ENCODE measurements around the gene DHX8. TPM values are rescaled to one million over a fixed set of nuclear protein-coding genes. Genes with fewer than 3 reads are reported as not detected.

Gene DHX8
- total RNA-seq, 1 donor from 2014 or later = 13.7 TPM

DNA sequence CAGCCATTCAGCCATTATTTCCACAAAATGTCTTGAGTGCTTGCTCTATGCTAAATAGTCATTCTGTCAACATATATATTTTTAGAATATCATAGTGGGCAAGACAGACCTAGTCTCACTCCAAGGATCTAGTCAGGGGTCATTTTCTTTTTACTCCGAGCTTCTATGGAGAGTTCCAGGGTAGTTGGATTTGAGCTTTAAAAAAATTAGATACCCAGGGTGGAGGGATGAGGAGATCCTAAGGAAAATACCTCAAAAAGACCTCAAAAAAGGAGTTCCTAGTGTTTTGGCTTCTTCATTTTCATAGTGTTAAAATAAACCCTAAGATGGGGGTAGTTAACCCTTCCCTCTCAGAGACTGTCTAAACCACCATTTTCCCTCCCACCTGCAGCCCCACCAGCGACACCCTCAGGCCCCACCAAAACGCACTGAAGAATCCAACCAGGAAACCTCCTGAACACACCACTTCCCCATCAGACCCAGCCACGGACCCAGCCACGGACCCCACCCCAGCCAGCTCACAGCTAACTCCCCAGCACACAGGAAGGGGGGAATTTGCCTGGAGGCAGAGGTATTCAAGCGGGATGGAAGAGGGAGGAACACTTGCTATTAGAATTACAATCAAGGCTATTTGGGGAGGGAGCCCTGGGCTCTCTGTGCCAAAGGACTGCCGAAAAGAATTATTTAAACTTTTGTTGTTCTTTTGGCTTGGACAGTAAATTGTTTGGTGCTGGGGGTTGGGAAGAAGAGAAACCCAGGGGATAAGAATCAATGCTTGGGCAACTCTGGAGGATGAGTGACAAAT lies 60.2 kb downstream of the DHX8 start:
- ATAC-seq (no peak), DNase-seq (ENCODE audit: low spot score) (no peak)

DNA sequence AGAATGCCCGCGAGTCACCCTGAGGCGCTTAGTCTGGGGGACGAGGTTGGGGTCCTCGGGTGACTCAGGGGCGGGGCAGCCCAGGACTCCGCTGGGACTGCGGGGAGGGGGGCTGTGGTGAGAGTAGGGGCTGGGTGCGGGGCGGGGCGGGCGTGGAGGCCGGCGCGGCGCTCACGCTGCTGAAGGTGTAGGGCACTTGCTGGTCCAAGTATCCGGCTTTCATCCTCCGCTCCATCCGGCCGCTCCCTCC lies 61.5 kb downstream of the DHX8 start:
- ATAC-seq (peak; percentile 47), DNase-seq (ENCODE audit: low spot score) (no peak)

DNA sequence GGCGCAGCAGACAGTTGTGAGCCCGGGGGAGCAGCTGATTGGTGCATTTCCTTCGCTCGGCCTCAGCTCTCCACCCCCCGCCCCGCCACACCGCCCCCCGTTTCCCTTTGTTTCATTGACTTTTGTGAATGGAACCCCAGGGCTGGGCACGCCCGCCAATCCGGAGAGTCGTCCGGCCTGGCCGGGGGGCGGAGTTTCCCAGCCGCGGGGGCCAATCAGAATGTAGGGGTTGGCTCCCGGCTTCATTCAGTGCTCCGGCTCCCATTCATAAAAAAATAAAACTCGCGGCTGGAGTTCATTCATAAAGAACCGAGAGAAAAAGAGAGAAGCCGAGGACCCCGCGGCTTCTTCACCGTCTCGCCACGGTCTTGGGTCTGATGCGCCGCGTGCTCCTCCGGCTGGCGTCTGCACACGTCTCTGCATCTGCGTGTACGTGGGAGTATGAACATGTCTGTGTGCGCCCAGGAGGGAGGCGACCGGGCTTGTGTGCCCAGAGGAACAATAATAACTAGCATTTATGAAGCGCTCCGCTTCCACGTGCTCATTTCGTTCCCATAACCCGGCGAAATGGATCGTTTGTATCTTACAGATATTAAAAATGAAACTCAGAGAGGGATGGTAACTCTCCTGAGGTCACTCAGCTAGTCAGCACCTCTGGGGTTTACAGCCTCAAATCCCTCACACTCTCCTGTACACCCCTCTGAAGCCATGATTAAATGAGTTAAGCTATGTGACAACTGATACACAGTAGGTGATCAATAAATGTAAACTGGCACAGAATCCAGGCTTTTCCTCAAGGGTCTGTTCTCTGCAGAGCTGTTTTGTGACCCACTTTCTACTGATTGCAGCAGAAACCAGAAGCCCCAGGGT lies 62.8 kb downstream of the DHX8 start, which contains the start of gene ETV4:
Gene ETV4, minus strand, starts transcription at position 22 of the 870 bp plus-strand sequence. CDS start 723 bp downstream, outside the sequence.
- peak; percentile 93 for ATAC-seq

DNA sequence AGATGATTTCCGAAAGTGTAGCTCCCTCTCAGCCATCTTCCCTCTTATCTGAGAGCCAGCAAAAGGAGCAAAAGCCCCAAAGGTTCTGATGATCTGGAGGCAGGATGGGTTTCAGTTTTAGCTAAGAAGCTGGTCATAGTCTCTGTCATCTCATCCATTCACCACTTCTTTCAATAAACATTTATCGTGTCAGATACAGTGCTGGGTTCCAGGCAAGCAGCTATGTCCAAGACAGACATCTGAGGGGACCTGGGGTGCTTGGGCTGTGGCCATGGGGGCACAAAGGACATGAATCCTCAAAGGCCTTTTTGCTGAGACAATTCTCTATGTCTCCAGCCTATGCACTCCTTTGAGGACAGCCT lies 63.4 kb downstream of the DHX8 start:
- no peak for DNase-seq (ENCODE audit: low spot score)

More for the DNA sequence above, 62.8 kb downstream of the DHX8 start, which contains the start of gene ETV4:
- peak; percentile 87 for DNase-seq (ENCODE audit: low spot score)

DNA sequence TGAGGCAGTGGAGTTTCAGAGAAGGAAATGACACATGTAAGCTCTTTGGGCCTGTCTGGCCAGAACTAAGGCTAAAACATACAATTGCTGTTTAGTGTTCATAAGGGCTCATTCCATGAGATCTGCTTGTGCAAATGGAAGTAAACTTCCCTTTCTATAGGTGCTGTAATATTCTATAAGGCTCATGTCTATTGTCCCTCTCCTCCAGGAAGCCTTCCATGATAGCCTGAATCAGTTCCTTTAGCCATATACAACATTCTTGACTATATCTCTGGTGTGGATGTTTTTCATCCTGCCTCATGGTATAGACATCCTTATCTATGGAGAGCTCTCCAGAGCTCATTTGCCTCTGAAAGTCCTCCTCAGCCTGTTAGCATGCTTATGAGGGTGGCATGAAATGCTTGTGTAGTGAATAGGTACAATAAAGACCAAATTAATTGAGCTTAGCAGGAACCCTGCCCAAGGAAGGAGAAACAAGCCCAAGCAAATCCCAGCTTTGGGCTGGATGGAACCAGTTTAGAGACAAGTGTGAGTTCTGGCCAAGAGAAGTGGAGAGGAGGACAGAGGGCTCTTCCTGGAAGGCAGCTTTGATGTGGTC lies 64.0 kb downstream of the DHX8 start:
- DNase-seq (ENCODE audit: low spot score) (no peak), ATAC-seq (no peak)

More for the DNA sequence above, 63.4 kb downstream of the DHX8 start:
- ATAC-seq = no peak

DNA sequence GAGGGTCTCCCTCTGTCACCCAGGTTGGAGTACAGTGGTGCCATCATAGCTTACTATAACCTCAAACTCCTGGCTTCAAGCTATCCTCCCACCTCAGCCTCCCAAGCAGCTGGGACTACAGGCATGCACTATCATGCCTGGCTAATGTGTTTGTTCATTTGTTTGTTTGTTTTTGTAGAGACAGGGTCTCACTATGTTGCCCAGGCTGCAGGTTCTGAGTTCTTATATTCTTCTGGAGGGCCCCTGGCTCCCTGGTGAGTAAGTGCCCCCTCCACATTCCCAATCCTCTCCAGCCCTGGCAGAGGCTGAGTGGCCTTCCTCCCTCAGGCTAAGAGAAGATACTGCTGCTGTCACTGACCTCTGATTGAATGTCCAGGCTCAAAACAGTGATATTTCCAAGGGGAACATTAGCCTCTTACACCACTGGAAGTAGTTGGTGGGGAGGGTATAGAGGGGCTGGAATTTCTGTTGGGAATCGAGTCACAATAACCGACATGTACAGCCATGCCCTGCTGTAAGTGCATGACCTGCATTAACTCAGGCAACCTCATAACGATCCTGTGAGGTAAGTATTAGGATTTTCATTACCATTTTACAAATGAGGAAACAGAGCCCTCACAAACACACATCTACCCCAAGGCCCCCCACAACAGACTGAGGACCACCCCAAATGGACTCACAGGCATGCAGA lies 65.1 kb downstream of the DHX8 start:
- DNase-seq (ENCODE audit: low spot score) = no peak

DNA sequence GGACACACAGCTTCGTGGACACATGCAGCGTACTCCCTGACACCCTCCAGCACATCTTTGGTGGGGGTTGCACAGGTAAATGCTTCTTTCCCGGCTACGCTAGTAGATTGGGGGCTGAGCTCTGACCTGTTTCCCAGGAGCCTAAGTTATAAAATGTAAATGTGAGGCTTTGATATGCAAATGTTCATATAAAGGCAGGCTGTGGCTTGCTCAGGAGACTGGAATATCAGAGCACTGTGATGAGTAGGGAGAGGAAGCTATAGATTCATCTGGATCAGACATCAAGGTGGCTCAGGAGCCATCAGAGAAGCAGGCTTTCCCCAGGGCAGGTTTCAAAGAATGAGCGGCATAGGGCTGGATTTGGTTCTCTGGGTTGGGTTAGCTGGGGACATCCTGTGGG lies 65.7 kb downstream of the DHX8 start:
- ATAC-seq (no peak), DNase-seq (ENCODE audit: low spot score) (no peak)

More for the DNA sequence above, 65.1 kb downstream of the DHX8 start:
- no peak for ATAC-seq

DNA sequence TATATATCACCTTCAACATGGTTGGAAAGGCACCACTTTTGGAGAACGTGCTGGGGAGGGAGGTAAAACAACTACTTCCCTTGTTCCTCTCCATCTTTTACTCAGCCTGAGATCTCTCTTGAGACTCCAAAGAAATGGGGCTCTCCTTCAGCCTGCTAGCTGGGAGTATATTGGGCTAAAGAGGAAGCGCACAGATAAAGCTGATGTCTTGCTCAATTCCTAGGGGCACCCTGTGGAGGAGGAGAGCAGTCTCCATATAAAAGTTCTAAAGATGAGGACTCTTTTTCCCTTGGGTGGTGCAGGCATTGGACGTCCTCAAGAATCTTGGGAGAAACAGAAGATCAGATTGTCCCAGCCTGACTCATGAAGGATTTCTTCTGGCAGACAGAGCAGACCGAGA lies 67.0 kb downstream of the DHX8 start:
- no peak for ATAC-seq

DNA sequence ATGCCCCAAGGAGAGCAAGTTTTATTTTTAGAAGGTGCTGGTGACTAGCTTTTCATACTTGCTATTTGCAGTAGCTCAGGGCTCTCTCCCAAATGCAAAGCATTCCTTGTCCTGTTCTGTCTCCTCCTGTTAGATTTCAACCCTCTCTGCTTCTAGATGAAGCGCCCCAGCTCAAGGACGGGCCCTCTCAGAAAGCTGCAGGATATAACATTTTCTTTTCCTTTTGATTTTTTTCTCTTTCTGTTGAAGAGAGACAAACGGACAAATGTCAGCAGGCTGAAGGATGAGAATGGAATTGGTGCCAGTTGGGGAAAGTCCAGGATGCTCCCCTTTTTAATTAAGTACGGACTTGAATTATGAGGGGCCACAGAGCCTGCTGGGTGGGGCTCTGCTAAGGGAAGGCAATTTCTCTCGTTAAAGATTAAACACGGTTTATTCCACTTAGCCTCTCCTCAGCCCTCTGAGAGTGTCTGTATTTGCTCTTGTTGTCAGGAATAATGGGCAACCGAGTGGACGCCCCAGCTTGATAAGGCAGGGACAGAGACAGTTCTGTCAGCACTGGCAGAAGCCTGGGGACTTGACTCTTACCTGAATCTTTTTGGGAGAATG lies 68.6 kb downstream of the DHX8 start:
- no peak for DNase-seq (ENCODE audit: low spot score)
- ATAC-seq = no peak

More for the DNA sequence above, 67.0 kb downstream of the DHX8 start:
- no peak for DNase-seq (ENCODE audit: low spot score)

DNA sequence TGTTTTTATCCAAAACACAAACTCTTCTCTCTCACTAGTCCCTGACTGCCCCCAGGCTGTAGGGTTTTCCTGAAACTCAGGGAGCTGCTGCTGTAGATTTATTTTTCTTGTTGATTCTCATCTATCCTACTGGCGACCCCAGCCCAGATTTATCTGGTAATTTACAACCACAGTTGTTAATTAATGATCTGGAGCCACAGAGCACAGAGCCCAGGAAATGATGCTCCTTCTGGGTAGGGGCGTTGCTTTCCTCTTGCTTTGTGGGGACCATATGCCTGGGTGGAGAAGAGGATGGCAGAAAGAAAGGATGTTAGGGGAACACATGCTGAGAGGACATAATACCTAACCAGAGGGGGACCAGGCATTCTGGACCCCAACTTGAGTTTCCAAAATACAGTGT lies 69.8 kb downstream of the DHX8 start:
- DNase-seq (ENCODE audit: low spot score) (no peak), ATAC-seq (no peak)

DNA sequence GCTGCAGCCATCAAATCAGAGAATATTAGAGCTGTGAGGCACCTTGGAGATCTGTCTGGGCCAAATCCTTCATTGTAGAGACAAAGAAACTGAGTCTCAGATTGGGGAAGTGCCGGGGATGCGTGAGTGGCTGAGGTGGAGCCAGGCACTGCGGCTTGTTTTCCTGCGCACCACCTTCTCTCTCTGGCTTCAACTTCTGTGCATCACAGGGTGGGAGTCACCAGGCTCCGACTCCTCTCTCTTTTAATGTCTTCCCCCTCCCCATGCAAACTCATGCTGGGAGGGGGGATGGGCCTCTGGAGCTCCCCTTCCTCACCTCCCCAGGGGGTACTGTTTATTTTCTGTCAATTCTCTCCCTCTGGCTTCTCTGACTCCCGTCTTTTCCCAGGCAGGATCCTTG lies 71.1 kb downstream of the DHX8 start:
- ATAC-seq = no peak
- no peak for DNase-seq (ENCODE audit: low spot score)

DNA sequence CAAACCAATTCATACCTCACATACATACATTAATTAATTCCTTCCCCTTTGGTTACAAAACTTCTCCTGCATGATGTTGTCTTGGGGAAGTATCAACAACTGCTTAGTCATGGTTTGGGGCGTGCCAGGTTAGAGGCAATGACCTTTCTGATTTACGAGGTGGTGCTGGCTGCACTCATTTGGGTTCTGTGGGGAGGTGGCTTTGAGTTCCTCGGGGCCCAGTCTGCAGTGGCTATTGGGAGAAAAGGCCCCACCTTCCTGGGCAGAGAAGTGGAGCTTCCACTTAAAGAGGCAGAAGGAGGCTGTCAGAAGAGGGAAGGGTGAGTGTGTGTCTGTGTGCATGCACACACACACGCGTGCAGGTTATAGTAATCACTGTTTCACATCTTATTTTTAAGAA lies 72.5 kb downstream of the DHX8 start:
- peak; percentile 53 for ATAC-seq
- no peak for DNase-seq (ENCODE audit: low spot score)

DNA sequence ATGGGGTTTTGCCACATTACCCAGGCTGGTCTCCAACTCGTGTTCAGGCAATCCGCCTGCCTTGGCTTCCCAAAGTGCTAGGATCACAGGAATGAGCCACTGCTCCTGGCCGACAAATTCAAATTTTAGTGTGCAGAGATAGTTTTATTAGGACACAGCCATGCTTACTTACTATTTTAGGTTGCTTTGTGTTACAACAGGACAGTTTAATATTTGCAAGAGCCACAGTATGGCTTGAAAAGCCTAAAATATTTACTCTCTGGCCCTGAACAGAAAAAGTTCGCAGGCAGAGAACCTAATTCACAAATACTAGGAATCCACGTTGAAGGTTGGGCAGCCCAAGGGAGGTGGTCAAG lies 75.0 kb downstream of the DHX8 start:
- no peak for ATAC-seq
- no peak for DNase-seq (ENCODE audit: low spot score)

DNA sequence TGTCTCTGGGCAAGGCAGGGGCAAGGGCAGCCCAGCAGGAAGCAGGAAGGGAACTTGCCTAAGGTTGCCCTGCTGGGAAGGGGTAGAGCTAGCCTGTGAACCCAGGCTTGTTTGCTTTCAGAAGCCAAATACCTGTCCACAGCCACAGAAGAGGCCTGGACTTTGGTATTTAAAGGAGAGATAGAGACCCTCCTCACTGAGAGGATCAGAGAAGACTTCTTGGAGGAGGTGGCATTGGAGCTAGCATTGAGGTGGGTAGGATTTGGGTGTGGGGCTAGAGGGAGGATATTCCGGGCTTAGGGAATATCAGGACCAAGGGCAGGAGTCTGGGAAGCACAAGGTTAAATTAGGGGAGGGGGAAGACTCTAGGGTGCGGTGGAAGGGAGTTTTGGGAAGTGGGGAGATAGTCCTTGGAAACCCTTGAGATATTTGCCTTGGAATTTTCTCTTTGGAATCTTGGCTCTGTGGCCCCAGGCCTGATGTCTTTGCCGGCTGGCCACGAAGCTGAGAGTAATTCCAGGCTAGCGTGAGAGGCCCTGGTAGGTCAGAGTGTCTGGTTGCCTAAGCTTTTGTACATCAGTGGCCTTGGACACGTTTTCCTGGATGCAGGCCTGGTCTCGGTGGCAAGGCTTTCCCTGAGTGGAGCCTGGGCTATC lies 75.5 kb downstream of the DHX8 start:
- ATAC-seq (no peak), DNase-seq (ENCODE audit: low spot score) (no peak)

DNA sequence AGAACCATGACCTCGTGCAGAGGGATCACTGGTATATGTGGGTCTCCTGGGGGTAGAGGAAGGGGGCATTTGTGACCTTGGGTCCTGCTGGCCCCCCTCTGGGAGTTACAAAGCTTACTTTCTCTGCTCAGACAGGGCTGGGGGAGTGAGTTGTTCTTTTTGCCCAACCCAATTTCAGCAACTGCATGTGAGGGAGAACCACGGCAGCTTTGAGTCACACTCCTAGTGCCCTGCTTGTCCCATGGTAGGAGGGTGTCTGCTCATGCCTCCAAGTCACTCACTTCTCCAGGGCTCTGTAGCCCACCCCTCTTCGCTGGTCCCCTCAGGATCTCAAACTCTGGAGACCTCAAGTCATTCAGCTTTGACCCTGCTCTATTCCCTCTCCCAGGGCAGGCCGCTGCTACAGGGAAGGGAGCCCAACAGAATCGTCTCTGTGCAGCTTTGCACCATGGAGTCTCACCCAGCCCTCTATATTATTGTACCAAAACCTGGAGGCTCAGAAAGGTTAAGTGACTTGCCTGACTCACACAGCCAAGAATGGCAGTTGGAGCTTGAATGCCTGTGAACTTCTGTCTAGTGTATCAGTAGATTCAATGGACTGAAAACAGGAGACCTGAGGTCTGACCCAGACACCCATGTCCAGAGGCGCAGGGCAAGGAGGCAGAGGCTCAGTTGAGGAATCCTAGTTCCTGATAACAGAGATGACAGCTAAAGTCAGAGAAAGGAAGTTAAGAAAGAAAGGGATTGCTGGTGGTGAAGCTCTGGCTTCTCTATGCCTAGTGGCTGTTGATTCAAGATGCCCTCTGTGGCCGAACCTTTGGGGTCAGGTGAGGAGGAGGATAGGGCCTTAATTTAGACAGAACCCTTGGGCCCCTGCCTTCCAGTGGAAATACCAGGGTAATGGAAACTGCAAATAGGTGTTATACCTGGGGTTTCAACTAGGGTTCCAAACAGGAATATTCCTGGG lies 77.0 kb downstream of the DHX8 start:
- ATAC-seq (no peak), DNase-seq (ENCODE audit: low spot score) (no peak)

DNA sequence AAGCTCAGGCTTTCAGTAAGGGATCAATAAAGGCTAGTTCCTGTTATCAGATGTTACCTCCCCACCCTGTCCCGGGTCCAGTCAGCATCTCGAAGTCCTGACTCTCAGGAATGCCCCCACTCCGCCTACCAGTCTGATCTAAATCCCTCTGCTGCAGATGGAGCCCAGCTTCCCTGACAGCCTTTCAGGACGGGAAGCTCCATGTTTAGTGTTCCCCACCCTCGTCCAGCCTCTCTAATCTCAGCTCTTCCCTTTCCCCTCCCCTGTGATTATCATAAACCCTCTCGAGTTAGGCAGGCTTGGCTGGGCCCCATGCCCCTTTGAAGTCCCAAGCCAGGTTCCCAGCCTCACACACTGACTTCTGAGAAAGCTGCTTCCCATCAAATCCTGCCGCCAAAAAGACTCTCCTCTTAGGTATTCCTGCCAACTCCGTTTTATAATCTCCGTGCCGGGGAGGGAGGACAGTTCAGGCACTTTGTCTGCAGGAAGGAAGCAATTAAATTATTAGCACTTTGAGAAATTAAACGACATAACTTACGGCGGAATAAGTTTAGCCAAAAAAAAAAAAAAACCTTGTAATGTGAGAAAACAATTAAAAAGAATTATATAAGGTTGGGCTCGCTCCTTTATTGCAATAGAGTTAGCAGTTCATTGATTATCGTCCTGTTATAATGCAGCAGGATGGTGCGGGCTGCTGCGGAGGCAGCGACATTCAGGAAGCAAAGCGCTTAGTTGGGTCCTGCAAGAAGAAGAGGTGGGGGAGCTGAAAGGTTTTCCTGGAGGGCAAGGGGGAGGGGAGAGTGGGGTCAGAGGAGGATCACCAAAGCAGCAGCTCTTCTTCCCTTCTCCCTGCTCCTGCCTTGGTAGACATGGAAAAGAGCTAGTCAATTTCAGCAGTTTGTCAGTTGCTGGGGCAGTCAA lies 79.2 kb downstream of the DHX8 start:
- no peak for ATAC-seq
- DNase-seq (ENCODE audit: low spot score) = no peak

DNA sequence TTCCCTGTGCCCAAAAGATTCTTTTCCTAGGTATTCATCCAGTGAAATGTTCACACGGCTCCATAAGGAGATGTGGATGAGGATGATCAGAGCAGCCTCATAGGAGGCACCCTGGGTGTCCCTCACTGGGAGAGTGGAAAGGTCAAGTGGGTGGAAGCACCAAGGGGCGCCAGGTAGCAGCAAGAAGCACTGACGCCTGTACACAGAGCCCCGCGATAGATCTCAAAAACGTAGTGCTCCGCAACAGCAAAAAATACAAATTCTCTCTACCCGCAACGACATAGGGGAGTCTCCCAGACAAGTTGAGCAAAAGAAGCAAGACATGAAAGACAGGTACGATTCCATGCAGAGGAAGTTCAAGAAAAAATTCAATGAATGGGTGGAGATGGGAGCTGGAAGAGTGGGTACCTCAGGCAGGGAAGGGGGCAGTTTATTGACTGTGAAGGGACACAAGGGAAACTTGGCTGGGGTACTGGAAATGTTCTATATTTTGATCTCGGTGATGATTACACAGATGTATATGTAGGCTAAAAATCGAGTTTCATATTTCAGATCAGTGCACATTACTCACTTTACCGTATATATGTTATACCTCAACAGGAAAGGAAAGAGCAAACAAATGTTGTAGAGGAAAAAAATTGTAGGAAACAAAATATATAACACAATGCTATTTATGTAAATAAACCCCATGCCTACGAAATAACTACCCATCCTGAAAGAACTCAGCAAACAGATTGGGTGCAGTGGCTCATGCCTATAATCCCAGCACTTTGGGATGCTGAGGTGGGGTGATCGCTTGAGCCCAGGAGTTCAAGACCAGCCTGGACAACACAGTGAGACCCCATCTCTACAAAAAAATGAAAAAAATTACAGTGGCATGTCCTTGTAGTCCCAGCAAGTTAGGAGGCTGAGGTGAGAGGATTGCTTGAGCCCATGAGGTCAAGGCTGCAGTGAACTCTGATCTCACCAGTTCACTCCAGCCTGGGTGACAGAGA lies 80.1 kb downstream of the DHX8 start:
- no peak for ATAC-seq
- DNase-seq (ENCODE audit: low spot score) = no peak

Measured in left lobe of liver (tissue), 2 donors.